ENCODE data around the gene RPL13. TPM values are rescaled to one million over a fixed set of nuclear protein-coding genes. Genes with fewer than 3 reads are reported as not detected.

Gene RPL13
- total RNA-seq, 1 experiment from 2014 or later: 3,073 TPM

DNA sequence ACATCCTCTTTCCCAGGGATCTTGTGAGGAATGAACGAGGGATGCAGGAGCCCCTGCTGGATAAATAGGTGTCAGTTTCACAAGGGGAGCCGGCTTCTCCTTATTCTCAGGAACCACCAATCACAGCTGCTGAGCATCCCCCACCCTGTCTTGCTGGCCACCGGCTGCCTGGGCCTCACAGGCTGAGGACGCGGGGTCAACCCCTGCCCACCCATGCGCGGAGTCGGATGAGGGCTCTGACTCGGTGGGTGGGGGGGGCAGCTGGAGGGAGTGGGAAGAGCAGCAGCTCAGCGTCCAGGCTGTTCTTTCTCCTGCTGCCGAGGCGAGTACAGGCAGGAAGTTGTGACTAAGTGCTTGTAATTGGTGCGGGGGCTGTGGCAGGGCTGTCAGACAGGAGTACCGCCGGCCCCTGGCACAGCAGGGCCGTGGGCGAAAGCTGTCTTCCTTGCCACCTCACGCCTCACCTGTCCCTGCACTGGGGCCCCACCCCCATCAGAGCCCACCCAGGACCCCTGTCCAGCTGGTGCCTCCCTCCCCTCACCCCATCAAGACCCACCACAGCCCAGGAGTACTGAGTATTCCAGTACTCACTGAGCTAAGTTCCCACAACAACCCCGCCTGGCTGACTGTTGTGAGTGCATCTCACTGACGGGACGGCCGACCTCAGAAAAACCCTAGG is 41.9 kb downstream of the RPL13 start:
- in situ Hi-C loops (cut with HindIII; ENCODE audit: low pct_unique_long_range_greater_than_20kb, low sequenced_read_pairs): no loop called here
- DNase-seq (ENCODE audit: low read depth, low spot score): no peak

DNA sequence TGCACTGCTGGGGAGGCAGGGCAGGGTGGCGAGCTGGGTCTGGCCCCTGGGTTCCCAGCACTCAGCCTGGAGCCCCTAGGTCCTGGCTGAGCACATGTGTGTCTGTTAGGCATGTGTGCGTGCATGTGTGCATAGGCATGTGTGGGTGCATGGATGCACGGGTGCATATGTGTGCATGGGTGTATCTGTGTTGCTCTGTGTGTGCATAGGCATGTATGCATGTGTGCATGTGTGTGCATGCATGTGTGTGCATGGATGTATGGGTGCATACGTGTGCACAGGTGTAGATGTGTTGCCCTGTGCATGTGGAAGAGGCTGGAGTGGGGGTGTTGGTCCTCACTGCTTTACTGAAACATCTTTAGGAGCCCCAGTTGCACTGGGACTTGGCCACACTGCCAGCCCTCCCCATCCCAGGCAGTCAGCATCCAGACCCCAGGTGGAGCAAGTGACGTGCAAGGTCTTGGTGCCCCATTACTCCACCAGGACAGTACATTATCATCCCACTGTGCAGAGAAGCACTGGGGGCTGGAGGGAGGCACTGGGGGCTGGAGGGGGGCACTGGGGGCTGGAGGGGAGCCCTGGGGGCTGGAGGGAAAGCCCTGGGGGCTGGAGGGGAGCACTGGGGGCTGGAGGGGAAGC is 42.6 kb downstream of the RPL13 start:
- DNase-seq (ENCODE audit: low read depth, low spot score): no peak
- in situ Hi-C loops (cut with HindIII; ENCODE audit: low pct_unique_long_range_greater_than_20kb, low sequenced_read_pairs): no loop called here

DNA sequence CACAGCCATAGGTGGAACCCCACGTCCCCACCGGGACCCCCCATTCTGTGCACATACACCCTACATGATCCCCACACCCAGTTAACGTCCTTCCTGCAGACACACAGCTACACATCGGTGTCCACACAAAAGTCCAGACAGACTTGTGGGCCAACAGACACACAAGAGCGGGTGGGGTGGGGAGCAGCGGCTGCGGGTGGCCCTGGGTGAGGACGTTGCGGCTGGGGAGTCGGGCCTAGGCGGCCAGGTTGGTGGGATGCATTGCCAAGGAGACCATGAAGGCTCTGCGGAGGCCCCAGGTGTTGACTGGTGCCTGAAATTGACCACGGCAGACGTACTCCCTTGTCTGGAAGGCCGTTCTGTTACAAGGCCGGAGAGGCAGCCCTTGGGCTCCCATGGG is 44.3 kb downstream of the RPL13 start:
- in situ Hi-C loops (cut with HindIII; ENCODE audit: low pct_unique_long_range_greater_than_20kb, low sequenced_read_pairs): no loop called here
- DNase-seq (ENCODE audit: low read depth, low spot score): no peak

DNA sequence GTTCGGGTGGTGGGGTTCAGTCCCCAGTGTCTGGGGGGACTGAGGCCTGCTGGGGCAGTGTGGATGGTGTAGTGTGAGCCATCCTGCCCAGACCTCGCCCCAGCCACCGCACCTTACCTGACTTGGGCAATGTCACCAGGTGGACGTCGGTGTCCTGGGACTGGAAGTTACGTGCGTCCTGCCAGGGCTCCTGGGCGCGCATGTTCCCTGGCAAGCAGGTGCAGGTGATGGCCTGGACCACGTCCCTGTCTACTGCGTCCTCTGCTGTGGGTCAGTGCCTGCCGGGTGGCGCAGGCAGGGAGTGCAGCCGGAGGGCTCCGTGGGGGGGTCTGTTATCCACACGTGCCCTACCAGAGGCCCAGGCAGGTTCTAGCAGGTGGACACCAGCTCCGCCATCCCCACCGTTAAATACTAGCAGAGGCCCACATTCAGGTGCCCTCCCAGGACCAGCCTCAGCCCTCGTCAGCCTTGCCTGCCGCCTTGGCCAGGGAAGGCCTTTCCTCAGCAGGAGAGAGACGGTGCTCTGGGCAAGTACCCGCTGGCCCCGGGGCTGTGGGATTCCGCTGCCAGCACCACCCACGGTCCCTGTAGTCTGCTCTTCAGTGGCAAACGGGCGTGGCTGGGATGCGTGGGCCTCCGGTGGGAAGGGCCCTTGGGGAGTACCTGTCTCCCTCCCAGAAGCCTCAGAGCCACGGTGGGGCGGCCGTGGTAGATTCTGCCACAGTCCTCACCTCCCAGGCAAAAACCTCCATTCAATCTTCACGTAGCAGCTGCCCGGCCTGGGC is 44.9 kb downstream of the RPL13 start:
- DNase-seq (ENCODE audit: low read depth, low spot score): no peak
- in situ Hi-C loops (cut with HindIII; ENCODE audit: low pct_unique_long_range_greater_than_20kb, low sequenced_read_pairs): no loop called here

DNA sequence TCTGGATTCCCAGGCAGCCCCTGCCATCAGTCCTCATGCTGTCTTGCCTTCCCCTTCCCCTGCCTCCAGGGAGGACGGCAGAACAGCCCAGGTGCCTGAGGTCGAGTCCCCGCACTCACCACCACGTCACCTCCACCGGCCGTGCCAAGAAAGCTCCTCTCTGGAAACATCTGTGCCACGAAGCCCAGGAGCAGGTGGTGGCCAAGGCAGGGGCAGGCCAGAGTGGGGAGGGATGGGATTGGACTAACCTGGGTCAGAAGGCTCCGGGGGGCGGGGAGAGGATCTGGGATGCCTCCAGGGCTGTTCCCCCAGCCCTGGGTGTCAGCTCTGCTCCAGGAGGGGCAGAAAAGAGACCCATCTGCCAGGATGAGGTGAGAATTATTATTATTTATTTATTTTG is 45.5 kb downstream of the RPL13 start:
- in situ Hi-C loops (cut with HindIII; ENCODE audit: low pct_unique_long_range_greater_than_20kb, low sequenced_read_pairs): no loop called here
- DNase-seq (ENCODE audit: low read depth, low spot score): no peak

DNA sequence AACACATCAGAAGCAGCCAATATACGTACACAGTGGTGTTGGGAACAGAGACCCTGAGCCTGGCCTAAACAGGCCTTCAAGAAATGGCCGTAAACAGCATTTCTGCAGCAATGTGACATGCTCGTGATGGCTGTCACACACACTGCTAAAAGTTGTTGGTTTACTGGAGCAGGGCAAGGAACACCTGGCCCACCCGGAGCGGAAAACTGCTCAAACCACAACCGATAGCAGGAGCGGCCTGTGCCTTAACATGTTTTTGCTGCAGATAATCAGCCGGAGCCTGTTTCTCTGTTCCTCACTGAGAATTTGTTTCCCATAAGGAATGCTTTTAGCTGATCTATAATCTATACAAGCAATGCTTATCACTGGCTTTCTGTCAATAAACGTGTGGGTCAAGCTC is 47.0 kb downstream of the RPL13 start:
- no peak for DNase-seq (ENCODE audit: low read depth, low spot score)
- in situ Hi-C loops (cut with HindIII; ENCODE audit: low pct_unique_long_range_greater_than_20kb, low sequenced_read_pairs): no loop called here

GRCh38 chr16:89607937-89608740 is 47.7 kb downstream of the RPL13 start:
- in situ Hi-C loops (cut with HindIII; ENCODE audit: low pct_unique_long_range_greater_than_20kb, low sequenced_read_pairs): no loop called here

DNA sequence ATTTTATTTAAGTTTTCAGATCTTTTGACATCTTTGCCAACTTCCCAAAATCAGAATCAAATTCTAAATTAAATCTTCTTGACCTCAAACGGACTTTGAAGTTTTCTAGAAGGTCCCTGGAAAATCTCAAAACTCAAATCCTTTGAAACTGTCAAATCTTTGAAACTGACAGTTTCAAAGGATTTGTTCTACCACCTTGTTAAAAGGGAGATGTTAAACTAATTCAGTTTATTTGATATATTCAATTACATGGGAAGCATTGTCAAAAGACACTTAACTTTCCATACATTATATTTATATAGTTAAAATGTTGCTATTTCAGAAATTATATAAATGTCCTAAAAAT is 49.6 kb downstream of the RPL13 start:
- in situ Hi-C loops (cut with HindIII; ENCODE audit: low pct_unique_long_range_greater_than_20kb, low sequenced_read_pairs): no loop called here
- DNase-seq (ENCODE audit: low read depth, low spot score): no peak

More at GRCh38 chr16:89607937-89608740, 47.7 kb downstream of the RPL13 start:
- no peak for DNase-seq (ENCODE audit: low read depth, low spot score)

DNA sequence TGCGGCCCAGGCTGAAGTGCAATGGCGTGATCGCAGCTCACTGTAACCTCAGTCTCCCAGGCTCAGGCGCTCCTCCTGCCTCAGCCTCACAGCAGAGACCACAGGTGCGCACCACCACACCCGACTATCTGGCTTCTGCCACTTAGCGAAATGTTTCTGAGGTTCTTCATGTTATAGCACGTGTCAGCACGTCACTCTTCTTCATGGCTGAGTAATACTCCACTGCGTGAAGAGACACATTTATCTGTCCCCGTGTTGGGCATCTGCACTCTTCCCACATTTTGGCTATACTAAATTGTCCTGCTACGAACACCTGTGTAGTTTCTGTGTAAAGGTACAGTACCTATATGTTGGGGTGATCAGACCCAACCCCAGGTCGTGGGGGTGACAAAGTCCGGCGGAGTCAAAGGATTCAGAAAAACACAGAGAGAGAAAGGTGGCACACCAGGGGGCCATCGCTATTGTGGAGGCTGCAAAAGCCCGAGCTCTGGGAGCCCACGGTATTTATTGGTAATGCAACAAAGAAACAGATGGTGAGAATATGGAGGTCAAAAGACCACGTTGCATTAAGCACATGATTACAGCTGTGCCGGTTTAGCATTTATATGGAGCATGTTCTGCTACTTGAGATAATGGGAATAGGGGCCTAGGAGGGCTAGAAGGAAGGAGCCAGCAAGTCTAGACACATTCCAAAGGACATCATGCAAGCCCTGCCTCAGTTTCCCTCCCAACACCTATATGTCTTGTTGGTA is 52.1 kb downstream of the RPL13 start:
- DNase-seq (ENCODE audit: low read depth, low spot score): no peak
- in situ Hi-C loops (cut with HindIII; ENCODE audit: low pct_unique_long_range_greater_than_20kb, low sequenced_read_pairs): no loop called here

GRCh38 chr16:89613231-89613953 is 52.9 kb downstream of the RPL13 start, which contains the start of gene DPEP1:
Gene DPEP1, plus strand, starts transcription at chr16:89613642. Its CDS starts 16,769 bp downstream, at chr16:89630411.
- in situ Hi-C loops (cut with HindIII; ENCODE audit: low pct_unique_long_range_greater_than_20kb, low sequenced_read_pairs): no loop called here
- DNase-seq (ENCODE audit: low read depth, low spot score): no peak

- in situ Hi-C loops (cut with HindIII; ENCODE audit: low pct_unique_long_range_greater_than_20kb, low sequenced_read_pairs): no loop called here
- no peak for DNase-seq (ENCODE audit: low read depth, low spot score)
Measured at GRCh38 chr16:89613954-89614459, 53.5 kb downstream of the RPL13 start.

Small RNAs within 50 kb of the gene (small RNA-seq; reads per million reads assigned to genes)
- gene SNORD68: 0 reads per million in 2 experiments

Other genes with a start within 250 kb of the RPL13 start
- gene ANKRD11, start 70.1 kb upstream of the RPL13 start, total RNA-seq (2014; rRNA removed; shearing (Covaris generic)): 47.0 and 54.2 TPM in 2 replicates
- gene SPG7, start 52.3 kb upstream of the RPL13 start, total RNA-seq (2014; rRNA removed; shearing (Covaris generic)): 52.6 and 53.9 TPM in 2 replicates
- gene CPNE7, start 15.1 kb downstream of the RPL13 start, total RNA-seq (2014; rRNA removed; shearing (Covaris generic)): 0.58 TPM in 1 of 2 replicates, not detected in the other
- gene DPEP1, start 53.0 kb downstream of the RPL13 start, total RNA-seq (2014; rRNA removed; shearing (Covaris generic)): 0.53 and 0.88 TPM in 2 replicates
- gene CHMP1A, start 97.0 kb downstream of the RPL13 start, total RNA-seq (2014; rRNA removed; shearing (Covaris generic)): 56.1 and 58.3 TPM in 2 replicates
- gene SPATA33, start 97.2 kb downstream of the RPL13 start, total RNA-seq (2014; rRNA removed; shearing (Covaris generic)): 0.85 and 1.0 TPM in 2 replicates
- 16.6 and 18.1 TPM in 2 replicates for gene CDK10, start 126.0 kb downstream of the RPL13 start, total RNA-seq (2014; rRNA removed; shearing (Covaris generic))
- 17.3 and 20.0 TPM in 2 replicates for gene SPATA2L, start 141.0 kb downstream of the RPL13 start, total RNA-seq (2014; rRNA removed; shearing (Covaris generic))
- gene VPS9D1, start 160.2 kb downstream of the RPL13 start, total RNA-seq (2014; rRNA removed; shearing (Covaris generic)): 4.2 and 6.3 TPM in 2 replicates
- gene ZNF276, start 160.9 kb downstream of the RPL13 start, total RNA-seq (2014; rRNA removed; shearing (Covaris generic)): 9.4 and 10.3 TPM in 2 replicates